Dedifferentiated amniotic fluid mesenchymal stem cell (primary cell): ENCODE data around the gene CYP27B1.

Experiments
- DNase-seq: peaks from one replicate; pipeline ENCODE4 v3.0.0-alpha.2; 2016; ENCODE audit errors: extremely low spot score

The CYP27B1 gene

DNA sequence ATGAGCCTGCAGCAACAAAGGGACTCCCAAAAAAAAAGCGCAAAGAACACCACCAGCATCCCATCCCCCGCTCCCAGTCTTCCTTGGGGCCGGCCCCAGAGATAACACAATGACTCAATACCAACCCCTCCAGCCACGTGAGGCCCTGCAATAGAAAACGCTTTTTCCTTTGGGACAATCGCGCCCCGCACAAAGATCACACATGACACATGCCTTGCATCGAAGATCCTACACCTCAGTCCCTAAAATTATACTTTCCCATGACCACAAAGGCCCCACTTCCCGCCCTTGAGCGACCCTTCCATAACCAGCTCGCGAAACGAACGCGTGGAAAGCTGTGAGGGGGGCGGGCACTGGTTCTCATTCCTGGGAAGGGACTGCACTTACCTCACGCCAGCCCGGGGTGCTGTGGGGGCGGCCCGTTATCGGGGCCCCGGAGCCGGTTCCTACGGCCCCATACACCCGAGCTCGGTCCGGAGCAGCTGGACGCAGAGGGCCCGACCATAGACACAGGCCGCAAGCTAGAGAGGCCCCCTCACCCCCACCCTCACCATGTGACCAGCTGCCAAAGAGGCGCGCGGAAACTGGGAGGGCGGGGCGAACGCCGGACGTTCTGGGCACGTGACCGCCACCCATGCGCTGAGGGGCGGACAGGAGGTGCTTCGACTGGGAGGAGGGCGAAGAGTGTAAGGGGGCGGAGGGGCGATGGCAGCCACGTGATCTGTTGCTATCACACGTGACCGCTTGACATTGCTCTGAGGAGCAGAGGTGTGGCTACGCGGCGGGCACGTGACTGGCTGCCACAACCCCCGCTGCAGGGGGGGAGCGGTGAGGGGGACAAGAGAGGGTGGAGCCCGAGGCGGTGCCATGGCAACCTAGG lies 14.8 kb downstream of the CYP27B1 start, which contains the start of gene CDK4:
Gene CDK4 (minus strand): TSS at position 523 of the 880 bp plus-strand sequence. CDS start 593 bp downstream, outside the sequence.
- DNase-seq: peak; percentile 99

DNA sequence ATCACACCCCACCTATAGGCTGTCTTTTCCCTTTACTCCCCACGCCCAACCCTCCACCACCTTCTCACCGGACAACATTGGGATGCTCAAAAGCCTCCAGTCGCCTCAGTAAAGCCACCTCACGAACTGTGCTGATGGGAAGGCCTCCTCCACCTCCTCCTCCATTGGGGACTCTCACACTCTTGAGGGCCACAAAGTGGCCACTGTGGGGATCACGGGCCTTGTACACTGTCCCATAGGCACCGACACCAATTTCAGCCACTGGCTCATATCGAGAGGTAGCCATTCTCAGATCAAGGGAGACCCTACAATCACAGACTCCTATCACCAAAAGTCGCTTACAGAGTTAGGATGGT lies 15.5 kb downstream of the CYP27B1 start:
- no peak for DNase-seq

DNA sequence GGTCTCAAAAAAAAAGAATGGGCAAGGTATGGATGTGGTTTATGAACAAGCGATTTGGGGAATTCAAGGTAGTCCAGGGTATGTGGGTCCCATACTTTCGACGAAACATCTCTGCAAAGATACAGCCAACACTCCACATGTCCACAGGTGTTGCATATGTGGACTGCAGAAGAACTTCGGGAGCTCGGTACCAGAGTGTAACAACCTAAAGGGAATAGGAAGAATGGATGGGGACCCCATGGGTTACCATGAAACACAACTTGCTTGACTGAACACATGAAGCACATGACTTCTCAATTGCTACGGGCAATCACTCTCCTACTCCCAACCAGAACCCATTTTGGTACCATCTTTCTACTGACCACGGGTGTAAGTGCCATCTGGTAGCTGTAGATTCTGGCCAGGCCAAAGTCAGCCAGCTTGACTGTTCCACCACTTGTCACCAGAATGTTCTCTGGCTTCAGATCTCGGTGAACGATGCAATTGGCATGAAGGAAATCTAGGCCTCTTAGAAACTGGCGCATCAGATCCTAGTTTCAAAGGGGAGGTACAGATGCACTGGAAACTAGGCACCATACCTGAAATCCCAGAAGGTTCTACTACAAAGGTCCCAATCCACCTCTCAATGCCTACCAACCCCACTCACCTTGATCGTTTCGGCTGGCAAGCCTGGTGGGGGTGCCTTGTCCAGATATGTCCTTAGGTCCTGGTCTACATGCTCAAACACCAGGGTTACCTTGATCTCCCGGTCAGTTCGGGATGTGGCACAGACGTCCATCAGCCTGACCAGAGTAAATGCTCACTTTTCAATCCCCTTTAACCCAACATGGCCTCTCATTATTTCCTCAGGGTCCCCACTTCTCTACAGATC lies 16.1 kb downstream of the CYP27B1 start:
- DNase-seq: no peak

GRCh38 chr12:57749061-57749460 lies 17.8 kb downstream of the CYP27B1 start:
- no peak for DNase-seq

DNA sequence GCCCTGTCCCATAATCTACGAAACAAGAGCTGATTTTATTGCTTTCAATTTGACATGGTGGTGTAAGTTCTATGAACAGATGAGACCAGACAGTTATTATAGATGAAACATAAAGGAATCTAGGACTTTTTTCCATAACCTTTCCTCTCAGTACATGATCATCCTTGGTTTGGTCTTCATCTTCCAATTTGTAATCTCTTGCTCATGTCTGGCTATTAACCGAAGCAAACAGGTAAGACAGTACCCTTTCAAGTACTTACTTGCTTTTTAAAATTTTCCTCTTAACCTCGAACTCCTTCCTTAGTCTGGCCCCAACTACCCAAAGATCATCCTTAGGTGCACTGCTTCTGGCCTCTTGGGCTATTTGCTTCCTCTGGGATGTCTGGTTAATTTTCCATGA lies 20.9 kb downstream of the CYP27B1 start:
- DNase-seq: no peak

DNA sequence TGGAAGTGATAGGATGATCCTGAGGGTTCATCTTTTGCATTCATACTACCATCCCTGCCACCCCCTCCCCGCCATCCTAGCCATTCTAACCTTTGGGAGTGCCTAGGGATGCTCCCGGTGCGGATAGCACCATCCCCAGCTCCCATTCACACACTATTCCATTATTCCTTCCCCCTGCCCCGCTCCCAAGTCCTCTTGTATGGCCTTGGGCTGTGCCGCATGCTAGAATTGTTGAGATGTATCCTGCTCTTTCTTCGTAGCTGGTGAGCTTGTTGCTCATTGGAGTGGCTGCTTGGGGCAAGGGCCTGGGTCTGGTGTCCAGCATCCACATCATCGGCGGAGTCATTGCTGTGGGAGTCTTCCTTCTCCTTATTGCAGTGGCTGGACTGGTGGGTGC lies 21.4 kb downstream of the CYP27B1 start:
- DNase-seq: no peak

- DNase-seq: peak; percentile 99
Observed at GRCh38 chr12:57744777-57745484, 21.9 kb downstream of the CYP27B1 start, which contains the start of gene TSPAN31. Gene TSPAN31, plus strand, starts transcription at chr12:57745039. Its CDS starts 116 bp downstream, at chr12:57745155.

GRCh38 chr12:57744194-57744776 lies 22.6 kb downstream of the CYP27B1 start:
- DNase-seq: peak; percentile 71

- no peak for DNase-seq
Observed at GRCh38 chr12:57743769-57744168, 23.1 kb downstream of the CYP27B1 start.

DNA sequence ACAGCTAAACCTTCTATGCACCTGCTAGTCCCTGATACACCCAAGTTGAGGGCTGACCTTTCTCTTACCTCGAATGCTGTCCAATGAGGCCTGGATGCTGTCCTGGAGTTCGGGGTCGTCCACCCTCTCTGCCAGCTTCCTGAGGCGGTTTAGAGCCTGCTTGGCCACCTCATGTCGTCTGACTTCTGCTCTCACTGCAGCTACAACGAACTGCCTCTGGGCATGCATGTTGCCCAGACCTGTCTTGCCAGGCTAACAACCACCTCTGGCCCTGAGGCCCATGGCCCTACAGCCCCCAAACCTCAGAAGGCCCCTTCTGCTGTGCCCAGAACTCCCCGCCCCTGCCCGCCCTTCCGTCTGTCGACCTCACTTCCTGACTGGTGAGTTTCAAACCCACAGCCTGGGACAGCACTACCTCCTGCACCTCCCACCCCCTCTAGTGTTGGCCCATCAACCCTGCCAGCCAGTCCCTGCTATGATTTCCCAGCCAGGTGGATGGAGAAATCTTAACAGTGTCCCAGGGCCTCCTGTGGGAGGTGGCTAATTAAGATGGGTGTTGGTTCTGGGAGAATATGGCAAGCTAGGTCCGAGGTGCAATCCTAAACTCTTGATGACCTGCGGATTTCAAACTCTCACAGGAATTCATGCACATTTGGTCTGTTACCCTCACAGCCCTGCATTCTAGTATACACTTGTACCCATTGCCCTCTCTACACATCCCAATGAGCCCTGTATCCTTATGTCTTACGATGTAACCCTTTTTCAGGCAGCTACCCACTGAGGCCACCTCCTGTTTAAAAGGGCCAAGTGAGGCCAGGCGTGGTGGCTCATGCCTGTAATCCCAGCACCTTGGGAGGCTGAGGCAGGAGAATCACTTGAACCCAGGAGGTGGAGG lies 24.8 kb downstream of the CYP27B1 start:
- DNase-seq: no peak

GRCh38 chr12:57741413-57741789 lies 25.5 kb downstream of the CYP27B1 start:
- no peak for DNase-seq

GRCh38 chr12:57740656-57741412 lies 26.0 kb downstream of the CYP27B1 start:
- DNase-seq: no peak

GRCh38 chr12:57739914-57740538 lies 26.9 kb downstream of the CYP27B1 start:
- no peak for DNase-seq

- DNase-seq: no peak
Observed at GRCh38 chr12:57739387-57739786, 27.5 kb downstream of the CYP27B1 start.

- DNase-seq: no peak
Observed at GRCh38 chr12:57738661-57739237, 28.1 kb downstream of the CYP27B1 start, which contains the start of gene AGAP2. Gene AGAP2, minus strand, starts transcription at chr12:57738742. Its CDS starts 496 bp downstream, at chr12:57738246.

GRCh38 chr12:57737467-57738460 lies 29.1 kb downstream of the CYP27B1 start:
- no peak for DNase-seq

DNA sequence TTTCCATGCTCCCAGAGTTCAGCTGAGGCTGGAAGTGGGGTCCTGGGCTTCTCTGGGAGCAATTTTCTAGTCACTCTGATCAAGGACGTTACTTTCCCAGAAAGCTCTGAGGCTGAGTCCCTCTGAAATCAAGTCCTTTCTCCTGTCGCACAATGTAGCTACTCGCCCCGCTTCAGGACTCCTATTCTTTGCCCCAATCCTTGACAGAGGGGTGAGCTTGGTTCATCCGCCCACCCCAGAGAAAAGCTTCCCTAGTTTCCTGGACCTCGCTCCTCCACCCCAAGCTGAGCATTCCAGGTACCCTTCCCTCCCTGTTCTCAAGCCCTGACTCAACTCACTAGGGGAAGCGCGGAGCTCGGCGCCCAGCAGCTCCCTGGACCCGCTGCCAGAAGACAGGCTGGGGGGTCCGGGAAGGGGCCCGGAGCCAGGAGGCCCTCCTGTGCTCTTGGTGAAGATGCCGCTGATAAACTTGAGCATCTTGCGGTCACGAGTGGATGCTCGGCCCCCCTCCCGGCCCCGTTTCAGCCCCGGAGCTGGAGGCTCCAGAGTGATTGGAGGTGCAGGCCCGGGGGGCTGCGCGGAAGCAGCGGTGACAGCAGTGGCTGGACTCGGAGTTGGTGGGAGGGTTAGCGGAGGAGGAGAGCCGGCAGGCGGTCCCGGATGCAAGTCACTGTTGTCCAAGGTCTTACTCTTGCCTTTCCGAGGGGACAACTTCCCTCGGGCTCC lies 30.0 kb downstream of the CYP27B1 start:
- DNase-seq: no peak
